HTERT RPE-1 (cell line): ENCODE measurements around the gene LRRN4CL.

Experiments
- in situ Hi-C: fragments of 300-500 bp; cut with MboI; formaldehyde crosslinking; loops from 4 replicates; pipeline ENCODE4 v1.14.3; 2020; ENCODE audit warnings: low sequenced_read_pairs

Gene LRRN4CL

GRCh38 chr11:62648185-62648966 is 41.0 kb downstream of the LRRN4CL start:
- in situ Hi-C loops: no loop called here

- in situ Hi-C loops: no loop called here
Observed at GRCh38 chr11:62647609-62648005, 41.7 kb downstream of the LRRN4CL start.

GRCh38 chr11:62646825-62647608 is 42.3 kb downstream of the LRRN4CL start:
- in situ Hi-C loops: no loop called here

GRCh38 chr11:62645946-62646824 is 43.1 kb downstream of the LRRN4CL start, which contains the start of gene GANAB:
TSS of gene GANAB (minus strand) at chr11:62646613. CDS start at chr11:62646599, 14 bp downstream.
- in situ Hi-C loops: no loop called here

GRCh38 chr11:62645671-62645945 is 43.7 kb downstream of the LRRN4CL start:
- in situ Hi-C loops: no loop called here

GRCh38 chr11:62644220-62644619 is 45.1 kb downstream of the LRRN4CL start:
- in situ Hi-C loops: no loop called here
